HG02981 (cell line): ENCODE data around the gene KRTAP1-5.
"Not testable (repeated sequence)": the region's sequence is repeated elsewhere in the genome, so short reads cannot be mapped to it uniquely, and the experiment has no call there.

Source experiments
- ATAC-seq: cut with Tn5 transposase; IDR thresholded peaks from one replicate; pipeline ENCODE4 v1.9.1; 2021; ENCODE audit warnings: mild to moderate bottlenecking, moderate library complexity; ENCODE audit not compliant: unreplicated experiment

Gene KRTAP1-5

GRCh38 chr17:41026715-41027471, at the start of gene KRTAP1-5:
Gene KRTAP1-5 (minus strand): TSS chr17:41027208. CDS start chr17:41027155, 53 bp downstream.
- no peak for ATAC-seq

- no peak for ATAC-seq
Measured at GRCh38 chr17:41076788-41077187, 49.8 kb upstream of the KRTAP1-5 start.

GRCh38 chr17:41073676-41074075, 46.7 kb upstream of the KRTAP1-5 start:
- ATAC-seq, result no peak

GRCh38 chr17:41071606-41072360, 44.8 kb upstream of the KRTAP1-5 start:
- ATAC-seq, result no peak

- ATAC-seq, result no peak
Measured at GRCh38 chr17:41069031-41069430, 42.0 kb upstream of the KRTAP1-5 start.

GRCh38 chr17:41067281-41067680, 40.3 kb upstream of the KRTAP1-5 start:
- no peak for ATAC-seq

- no peak for ATAC-seq
Measured at GRCh38 chr17:41065829-41066624, 39.0 kb upstream of the KRTAP1-5 start, which contains the start of gene KRTAP2-4. Gene KRTAP2-4 (minus strand): TSS chr17:41065879. CDS start chr17:41065845, 34 bp downstream.

- not testable (repeated sequence) for ATAC-seq
Measured at GRCh38 chr17:41065016-41065689, 38.1 kb upstream of the KRTAP1-5 start.

- ATAC-seq, result no peak
Measured at GRCh38 chr17:41064301-41064700, 37.3 kb upstream of the KRTAP1-5 start.

- ATAC-seq, result no peak
Measured at GRCh38 chr17:41063449-41063848, 36.4 kb upstream of the KRTAP1-5 start.

GRCh38 chr17:41061964-41062363, 35.0 kb upstream of the KRTAP1-5 start:
- ATAC-seq, result no peak

- no peak for ATAC-seq
Measured at GRCh38 chr17:41060052-41060604, 33.1 kb upstream of the KRTAP1-5 start, which contains the start of gene KRTAP2-3. Gene KRTAP2-3 (minus strand): TSS chr17:41060114. CDS start chr17:41060050, 64 bp downstream.

GRCh38 chr17:41059276-41060051, 32.5 kb upstream of the KRTAP1-5 start:
- ATAC-seq, result not testable (repeated sequence)

- ATAC-seq, result no peak
Measured at GRCh38 chr17:41058741-41059140, 31.7 kb upstream of the KRTAP1-5 start.

- ATAC-seq, result no peak
Measured at GRCh38 chr17:41057547-41057946, 30.5 kb upstream of the KRTAP1-5 start.

GRCh38 chr17:41055130-41055529, 28.1 kb upstream of the KRTAP1-5 start, which contains the start of gene KRTAP2-2:
Gene KRTAP2-2 (minus strand): TSS chr17:41055230. CDS start chr17:41055211, 19 bp downstream.
- ATAC-seq, result not testable (repeated sequence)

GRCh38 chr17:41054556-41054955, 27.5 kb upstream of the KRTAP1-5 start:
- ATAC-seq, result not testable (repeated sequence)

GRCh38 chr17:41054025-41054424, 27.0 kb upstream of the KRTAP1-5 start:
- no peak for ATAC-seq

- ATAC-seq, result no peak
Measured at GRCh38 chr17:41052566-41052965, 25.6 kb upstream of the KRTAP1-5 start.
